Left lung (tissue), 10 donors: ENCODE data around the gene SP140. TPM values are rescaled to one million over a fixed set of nuclear protein-coding genes. Genes with fewer than 3 reads are reported as not detected.
A peak's percentile ranks its signal among the peaks of the same experiment; 100 is the strongest.

Experiments
- ATAC-seq: fragments of 200-7000 bp; cut with Tn5 transposase; one replicate; pipeline ENCODE4 v1.9.1; 2020; ENCODE audit warnings: moderate library complexity
- DNase-seq, 4 donors: peaks; one replicate each; pipeline ENCODE4 v3.0.0-alpha.2; 2013 to 2020
- H3K27ac ChIP-seq, 2 donors: fragments of 200-600 bp; sonication (generic) in 1 of 2; one replicate each; pipeline versions ENCODE4 v1.5.0 to v1.8.0; 2020 to 2021
- H3K27me3 ChIP-seq, 2 donors: fragments of 200-600 bp; sonication (generic) in 1 of 2; one replicate each; pipeline versions ENCODE4 v1.5.0 to v1.8.0; 2020 to 2021
- H3K36me3 ChIP-seq, 2 donors: fragments of 200-600 bp; sonication (generic) in 1 of 2; one replicate each; pipeline versions ENCODE4 v1.5.0 to v1.8.0; 2020 to 2021
- H3K4me1 ChIP-seq, 2 donors: fragments of 200-600 bp; one replicate each; pipeline ENCODE4 v1.8.0; 2021
- H3K4me3 ChIP-seq, 2 donors: fragments of 200-600 bp; sonication (generic) in 1 of 2; one replicate each; pipeline versions ENCODE4 v1.5.0 to v1.8.0; 2020 to 2021; ENCODE audit warnings: mild to moderate bottlenecking in 1 of 2
- H3K9me3 ChIP-seq, 2 donors: fragments of 200-600 bp; sonication (generic) in 1 of 2; one replicate each; pipeline versions ENCODE4 v1.5.0 to v1.8.0; 2020 to 2021
- intact Hi-C, 2 donors: fragments of 100-400 bp; cut with DNase I; formaldehyde crosslinking; loops; one replicate each; pipeline versions ENCODE4 v1.11.2 to v1.14.2; 2022
- polyA plus RNA-seq, 6 donors: library from polyadenylated mRNA; unstranded; fragments of 120-200 nt; gene quantifications; one replicate each; pipeline ENCODE4 v1.2.1, GENCODE V29; 2013; ENCODE audit not compliant: insufficient read length in 6 of 6
- total RNA-seq, 2 donors: library from RNA; stranded (reverse); fragmentation: NEBNext Ultra II Directional; extraction: Animal tissue kit (Norgen Biotek cat#: 25700); gene quantifications; one replicate each; pipeline ENCODE4 v1.2.1, GENCODE V29; 2021
- TF ChIP-seq, protein P1 (sequence below), 2 donors: fragments of 200-600 bp; sonication (generic) in 1 of 2; IDR thresholded peaks; one replicate each; pipeline versions ENCODE4 v1.5.0 to v1.8.0; 2021; ENCODE audit warnings: antibody characterized with exemption in 2 of 2
- donor health status: DM: no; HTN: yes; CAD: no.
- donor health status: DM: no; HTN: no; CAD: no.

The SP140 gene
- total and polyA plus RNA-seq, 8 donors: 0.74 to 4.8 (median 1.3) TPM

DNA sequence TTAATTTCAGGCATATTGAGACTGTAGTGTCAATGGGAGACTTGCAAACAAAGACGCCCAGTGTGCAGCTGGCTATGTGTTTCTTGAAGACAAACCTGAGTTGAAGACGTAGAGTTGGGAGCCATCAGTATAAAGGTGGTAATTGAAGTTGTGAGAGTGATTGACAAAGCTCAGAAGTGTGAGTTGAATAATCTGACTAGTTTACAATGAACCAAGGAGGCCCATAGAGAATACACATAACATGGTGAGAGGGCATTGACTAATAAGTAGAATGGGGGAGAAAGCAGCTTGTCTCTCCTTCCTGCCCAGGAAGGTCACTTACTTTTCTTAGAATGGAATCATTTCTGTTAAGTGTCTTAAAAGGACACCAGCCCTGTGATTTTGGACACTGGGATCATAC is 19.8 kb upstream of the SP140 start:
- Histone ChIP-seq H3K9me3 (no peaks in the 10 kb centered on the region), H3K36me3 (peaks cover 0 to 99% of the 10 kb centered on the region in 2 donors), H3K27ac (no peak overlapping the region), H3K4me1 (peaks cover 0 to 34% of the 10 kb centered on the region in 2 donors), H3K27me3 (no peaks in the 10 kb centered on the region), H3K4me3 (no peak overlapping the region)
- intact Hi-C loops: no loop called here
- TF ChIP-seq, protein P1, sequence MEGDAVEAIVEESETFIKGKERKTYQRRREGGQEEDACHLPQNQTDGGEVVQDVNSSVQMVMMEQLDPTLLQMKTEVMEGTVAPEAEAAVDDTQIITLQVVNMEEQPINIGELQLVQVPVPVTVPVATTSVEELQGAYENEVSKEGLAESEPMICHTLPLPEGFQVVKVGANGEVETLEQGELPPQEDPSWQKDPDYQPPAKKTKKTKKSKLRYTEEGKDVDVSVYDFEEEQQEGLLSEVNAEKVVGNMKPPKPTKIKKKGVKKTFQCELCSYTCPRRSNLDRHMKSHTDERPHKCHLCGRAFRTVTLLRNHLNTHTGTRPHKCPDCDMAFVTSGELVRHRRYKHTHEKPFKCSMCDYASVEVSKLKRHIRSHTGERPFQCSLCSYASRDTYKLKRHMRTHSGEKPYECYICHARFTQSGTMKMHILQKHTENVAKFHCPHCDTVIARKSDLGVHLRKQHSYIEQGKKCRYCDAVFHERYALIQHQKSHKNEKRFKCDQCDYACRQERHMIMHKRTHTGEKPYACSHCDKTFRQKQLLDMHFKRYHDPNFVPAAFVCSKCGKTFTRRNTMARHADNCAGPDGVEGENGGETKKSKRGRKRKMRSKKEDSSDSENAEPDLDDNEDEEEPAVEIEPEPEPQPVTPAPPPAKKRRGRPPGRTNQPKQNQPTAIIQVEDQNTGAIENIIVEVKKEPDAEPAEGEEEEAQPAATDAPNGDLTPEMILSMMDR (IDR thresholded peaks at IDR 0.05): no peak
- ATAC-seq: no peak
- no peak for DNase-seq

DNA sequence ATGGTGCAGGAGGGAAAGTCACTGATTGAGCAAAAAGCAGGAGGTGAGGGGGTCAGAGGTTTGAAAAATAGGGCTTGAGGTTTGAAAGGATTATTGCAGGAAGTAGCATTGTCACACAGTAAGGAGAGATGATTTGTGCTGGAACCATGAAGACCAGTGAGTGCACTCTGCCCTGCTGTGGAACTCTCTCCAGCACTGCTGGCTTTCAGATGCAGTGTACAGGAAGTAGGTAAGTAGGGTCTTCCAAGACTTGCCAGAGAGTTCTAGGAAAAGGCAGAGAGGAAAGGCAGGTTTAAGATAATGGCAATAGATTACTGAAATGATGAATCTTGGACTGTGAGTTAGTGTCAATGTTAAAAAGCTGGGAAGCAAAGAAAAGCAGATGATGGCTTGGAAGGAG is 17.0 kb upstream of the SP140 start:
- Histone ChIP-seq H3K27me3 (no peaks in the 10 kb centered on the region), H3K4me3 (no peak overlapping the region), H3K9me3 (no peaks in the 10 kb centered on the region), H3K4me1 (peaks cover 0 to 34% of the 10 kb centered on the region in 2 donors), H3K27ac (no peak overlapping the region), H3K36me3 (peaks cover 0 to 100% of the 10 kb centered on the region in 2 donors)
- TF ChIP-seq, protein P1 (IDR thresholded peaks at IDR 0.05): no peak
- DNase-seq (no peak), ATAC-seq (no peak)
- intact Hi-C loops: no loop called here

DNA sequence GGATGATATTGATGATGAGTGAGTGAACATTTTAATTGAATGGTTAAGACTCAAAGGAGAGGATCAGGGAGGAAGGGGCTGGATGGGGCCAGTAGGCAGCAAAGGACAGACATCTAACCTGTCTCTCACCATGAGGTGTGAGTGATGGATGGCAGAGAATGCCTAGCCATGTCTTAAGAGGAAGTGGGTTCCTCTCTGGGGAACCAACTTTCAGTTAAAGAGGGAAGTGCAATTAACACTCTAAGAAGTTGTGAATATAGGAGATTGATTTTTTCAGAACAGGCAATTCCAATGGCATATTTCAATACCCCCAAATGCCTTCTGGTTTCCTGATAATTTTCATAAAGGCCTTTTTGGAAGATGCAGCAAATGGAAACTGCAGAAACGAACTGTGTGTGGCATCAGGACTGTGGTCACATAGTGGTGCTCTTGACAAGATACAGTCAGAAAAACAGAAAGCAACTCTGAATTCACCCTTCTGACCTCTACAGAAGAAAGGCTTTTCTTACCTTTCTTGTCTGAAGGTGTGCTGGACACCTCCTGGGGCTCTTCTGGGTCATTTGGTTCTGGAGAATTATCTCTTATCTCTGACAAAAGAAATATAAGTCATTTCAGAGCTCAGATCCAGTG is 16.0 kb upstream of the SP140 start:
- Histone ChIP-seq H3K4me3 (no peak overlapping the region), H3K36me3 (peaks cover 0 to 100% of the 10 kb centered on the region in 2 donors), H3K27ac (peak overlapping the region in 1 of 2 donors; percentile 66), H3K27me3 (no peaks in the 10 kb centered on the region), H3K4me1 (peaks cover 0 to 34% of the 10 kb centered on the region in 2 donors), H3K9me3 (no peaks in the 10 kb centered on the region)
- TF ChIP-seq, protein P1 (IDR thresholded peaks at IDR 0.05): no peak
- intact Hi-C loops: no loop called here
- DNase-seq: no peak
- ATAC-seq: no peak

DNA sequence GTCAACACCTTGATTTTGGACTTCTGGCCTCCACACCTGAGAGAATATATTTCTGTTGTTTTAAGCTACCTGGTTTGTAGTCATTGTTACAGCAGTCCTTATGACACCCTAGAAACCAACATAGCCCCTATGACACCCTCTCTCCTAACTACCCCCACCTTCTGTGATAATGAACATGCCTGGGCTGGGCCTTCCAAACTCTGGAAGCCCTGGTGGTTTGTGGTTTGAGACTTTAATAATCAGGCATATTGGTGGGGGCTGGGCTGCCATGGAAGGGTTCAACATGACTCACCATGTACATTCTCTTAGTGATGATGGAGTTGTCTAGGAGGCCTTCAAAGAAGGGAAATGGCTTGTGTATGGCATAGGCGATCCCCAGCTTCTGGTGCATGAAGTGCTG is 9.0 kb upstream of the SP140 start:
- ATAC-seq (no peak), DNase-seq (no peak)
- Histone ChIP-seq H3K27ac (no peak overlapping the region), H3K4me1 (peaks cover 0 to 46% of the 10 kb centered on the region in 2 donors), H3K36me3 (peaks cover 0 to 54% of the 10 kb centered on the region in 2 donors), H3K4me3 (no peak overlapping the region), H3K27me3 (no peaks in the 10 kb centered on the region), H3K9me3 (no peaks in the 10 kb centered on the region)
- TF ChIP-seq, protein P1 (IDR thresholded peaks at IDR 0.05): no peak
- intact Hi-C loops: no loop called here

DNA sequence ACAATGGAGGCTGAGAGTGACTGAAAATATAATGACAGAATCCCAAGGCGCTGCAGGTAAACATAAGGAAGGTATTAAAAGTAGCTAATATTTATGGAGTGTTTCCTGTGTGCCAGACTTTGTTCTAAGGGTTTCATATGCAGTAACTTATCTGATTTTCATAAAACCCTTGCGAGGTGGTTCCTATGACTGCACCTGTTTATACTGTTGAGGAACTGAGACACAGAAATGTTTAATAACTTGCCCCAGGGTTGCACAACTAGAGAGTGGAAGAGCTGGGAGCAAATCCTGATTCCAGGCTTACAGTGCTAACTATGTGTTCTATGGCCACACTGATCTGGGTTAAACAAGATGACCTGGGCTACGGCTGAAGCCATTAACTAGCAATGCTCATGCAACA is 8.1 kb upstream of the SP140 start:
- no peak for ATAC-seq
- DNase-seq: no peak
- Histone ChIP-seq H3K36me3 (peaks cover 0 to 45% of the 10 kb centered on the region in 2 donors), H3K9me3 (no peaks in the 10 kb centered on the region), H3K4me3 (no peak overlapping the region), H3K27me3 (no peaks in the 10 kb centered on the region), H3K4me1 (peaks cover 0 to 46% of the 10 kb centered on the region in 2 donors), H3K27ac (no peak overlapping the region)
- intact Hi-C loops: no loop called here
- TF ChIP-seq, protein P1 (IDR thresholded peaks at IDR 0.05): no peak
